Osteocyte (in vitro differentiated cells): ENCODE measurements around the gene TBKBP1. TPM values are rescaled to one million over a fixed set of nuclear protein-coding genes. Genes with fewer than 3 reads are reported as not detected.

Source experiments
- DNase-seq: peaks from one replicate; pipeline ENCODE4 v3.0.0; 2021; ENCODE audit warnings: mixed read lengths; ENCODE audit not compliant: unreplicated experiment; ENCODE audit errors: extremely low spot score
- H3K27ac Mint-ChIP-seq: one replicate; pipeline ENCODE4 v1.8.0; 2021; ENCODE audit warnings: mild to moderate bottlenecking, mixed read lengths; ENCODE audit not compliant: unreplicated experiment
- H3K27me3 Mint-ChIP-seq: one replicate; pipeline ENCODE4 v1.8.0; 2021; ENCODE audit warnings: mixed read lengths; ENCODE audit not compliant: unreplicated experiment
- H3K36me3 Mint-ChIP-seq: one replicate; pipeline ENCODE4 v1.8.0; 2021; ENCODE audit warnings: mixed read lengths; ENCODE audit not compliant: unreplicated experiment
- H3K4me1 Mint-ChIP-seq: one replicate; pipeline ENCODE4 v1.8.0; 2021; ENCODE audit warnings: mixed read lengths; ENCODE audit not compliant: unreplicated experiment
- H3K4me3 Mint-ChIP-seq: one replicate; pipeline ENCODE4 v1.8.0; 2021; ENCODE audit warnings: mild to moderate bottlenecking, moderate library complexity, mixed read lengths; ENCODE audit not compliant: unreplicated experiment
- H3K9me3 Mint-ChIP-seq: one replicate; pipeline ENCODE4 v1.8.0; 2021; ENCODE audit warnings: mixed read lengths; ENCODE audit not compliant: unreplicated experiment
- total RNA-seq: library from RNA; stranded (reverse); gene quantifications from 2 replicates; pipeline ENCODE4 v1.2.1, GENCODE V29; 2021
- TF ChIP-seq, protein P1 (sequence below): fragments of 200-600 bp; sonication (generic); IDR thresholded peaks from 2 replicates; pipeline ENCODE4 v1.5.0; 2021; ENCODE audit warnings: antibody characterized with exemption, mild to moderate bottlenecking, moderate library complexity

The TBKBP1 gene
- total RNA-seq, 1 donor from 2014 or later = 16.5 TPM

DNA sequence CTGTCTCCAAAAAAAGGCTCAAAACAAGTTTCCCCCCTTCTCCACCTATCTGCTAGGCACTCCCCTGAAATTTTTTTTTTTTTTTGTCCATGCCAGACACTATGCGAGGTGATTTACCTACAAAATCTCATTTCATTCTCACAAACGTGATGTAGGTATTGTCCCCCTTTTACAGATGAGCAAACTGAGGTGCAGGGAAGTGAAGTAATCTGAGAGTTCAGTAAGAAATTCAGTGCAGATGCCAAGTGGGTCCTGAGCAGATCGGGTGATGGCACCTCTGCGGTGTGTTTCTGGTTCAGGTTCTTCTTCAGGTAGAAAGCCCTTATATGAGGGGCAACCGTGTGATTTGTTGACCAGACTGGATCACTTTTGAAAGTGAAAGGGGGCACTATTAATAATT lies 9.7 kb downstream of the TBKBP1 start:
- H3K27ac Mint-ChIP-seq = no peak overlapping the region
- TF ChIP-seq, protein P1, sequence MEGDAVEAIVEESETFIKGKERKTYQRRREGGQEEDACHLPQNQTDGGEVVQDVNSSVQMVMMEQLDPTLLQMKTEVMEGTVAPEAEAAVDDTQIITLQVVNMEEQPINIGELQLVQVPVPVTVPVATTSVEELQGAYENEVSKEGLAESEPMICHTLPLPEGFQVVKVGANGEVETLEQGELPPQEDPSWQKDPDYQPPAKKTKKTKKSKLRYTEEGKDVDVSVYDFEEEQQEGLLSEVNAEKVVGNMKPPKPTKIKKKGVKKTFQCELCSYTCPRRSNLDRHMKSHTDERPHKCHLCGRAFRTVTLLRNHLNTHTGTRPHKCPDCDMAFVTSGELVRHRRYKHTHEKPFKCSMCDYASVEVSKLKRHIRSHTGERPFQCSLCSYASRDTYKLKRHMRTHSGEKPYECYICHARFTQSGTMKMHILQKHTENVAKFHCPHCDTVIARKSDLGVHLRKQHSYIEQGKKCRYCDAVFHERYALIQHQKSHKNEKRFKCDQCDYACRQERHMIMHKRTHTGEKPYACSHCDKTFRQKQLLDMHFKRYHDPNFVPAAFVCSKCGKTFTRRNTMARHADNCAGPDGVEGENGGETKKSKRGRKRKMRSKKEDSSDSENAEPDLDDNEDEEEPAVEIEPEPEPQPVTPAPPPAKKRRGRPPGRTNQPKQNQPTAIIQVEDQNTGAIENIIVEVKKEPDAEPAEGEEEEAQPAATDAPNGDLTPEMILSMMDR = no peak
- H3K4me3 Mint-ChIP-seq = no peak overlapping the region
- H3K9me3 Mint-ChIP-seq = no peaks in the 10 kb centered on the region
- DNase-seq = no peak
- peaks cover 21% of the 10 kb centered on the region for H3K36me3 Mint-ChIP-seq
- H3K4me1 Mint-ChIP-seq = peaks cover 1% of the 10 kb centered on the region
- no peaks in the 10 kb centered on the region for H3K27me3 Mint-ChIP-seq

DNA sequence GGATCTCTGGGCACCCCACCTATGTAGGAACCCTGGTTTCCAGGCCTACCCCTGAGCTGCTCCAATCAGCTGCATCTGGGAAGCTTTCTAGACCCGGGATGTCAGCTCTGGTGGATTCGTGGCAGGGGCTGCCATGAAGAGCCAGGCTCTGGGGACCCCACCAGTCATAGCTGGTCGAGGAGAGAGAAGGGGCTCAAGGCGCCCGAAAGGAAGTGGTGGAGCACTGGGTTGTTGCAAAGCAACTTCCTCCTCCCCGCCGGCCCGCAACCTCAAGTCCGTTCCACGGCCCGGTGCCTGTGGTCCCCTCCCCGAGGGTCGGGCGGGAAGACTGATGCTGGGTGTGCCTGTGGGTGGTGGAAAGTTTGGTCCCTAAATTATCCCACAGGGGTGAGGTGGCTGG lies 10.2 kb downstream of the TBKBP1 start:
- Mint-ChIP-seq H3K36me3 (peaks cover 21% of the 10 kb centered on the region), H3K4me1 (peaks cover 1% of the 10 kb centered on the region), H3K27me3 (no peaks in the 10 kb centered on the region), H3K9me3 (no peaks in the 10 kb centered on the region), H3K4me3 (no peak overlapping the region), H3K27ac (no peak overlapping the region)
- DNase-seq = no peak
- TF ChIP-seq, protein P1 = no peak

DNA sequence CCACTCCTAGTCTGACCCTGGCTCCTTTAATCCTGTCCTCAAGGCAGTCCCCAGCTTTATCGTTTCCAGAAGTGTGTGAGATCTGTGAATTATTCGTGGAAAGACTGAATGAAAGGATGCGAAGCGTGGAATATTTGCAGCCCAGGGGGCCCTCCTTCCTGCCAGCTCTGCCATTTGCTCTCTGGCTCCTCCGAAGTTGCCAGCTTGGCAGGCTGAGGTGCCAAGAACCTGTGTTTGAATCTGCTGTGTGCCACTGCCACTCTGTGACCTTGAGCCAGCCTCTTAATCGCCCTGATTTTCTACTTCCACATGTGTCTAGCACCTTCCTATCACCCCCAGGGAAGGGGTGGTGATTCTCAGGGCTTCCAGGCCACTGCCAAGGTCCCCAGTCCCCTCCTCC lies 10.8 kb downstream of the TBKBP1 start:
- no peaks in the 10 kb centered on the region for H3K9me3 Mint-ChIP-seq

DNA sequence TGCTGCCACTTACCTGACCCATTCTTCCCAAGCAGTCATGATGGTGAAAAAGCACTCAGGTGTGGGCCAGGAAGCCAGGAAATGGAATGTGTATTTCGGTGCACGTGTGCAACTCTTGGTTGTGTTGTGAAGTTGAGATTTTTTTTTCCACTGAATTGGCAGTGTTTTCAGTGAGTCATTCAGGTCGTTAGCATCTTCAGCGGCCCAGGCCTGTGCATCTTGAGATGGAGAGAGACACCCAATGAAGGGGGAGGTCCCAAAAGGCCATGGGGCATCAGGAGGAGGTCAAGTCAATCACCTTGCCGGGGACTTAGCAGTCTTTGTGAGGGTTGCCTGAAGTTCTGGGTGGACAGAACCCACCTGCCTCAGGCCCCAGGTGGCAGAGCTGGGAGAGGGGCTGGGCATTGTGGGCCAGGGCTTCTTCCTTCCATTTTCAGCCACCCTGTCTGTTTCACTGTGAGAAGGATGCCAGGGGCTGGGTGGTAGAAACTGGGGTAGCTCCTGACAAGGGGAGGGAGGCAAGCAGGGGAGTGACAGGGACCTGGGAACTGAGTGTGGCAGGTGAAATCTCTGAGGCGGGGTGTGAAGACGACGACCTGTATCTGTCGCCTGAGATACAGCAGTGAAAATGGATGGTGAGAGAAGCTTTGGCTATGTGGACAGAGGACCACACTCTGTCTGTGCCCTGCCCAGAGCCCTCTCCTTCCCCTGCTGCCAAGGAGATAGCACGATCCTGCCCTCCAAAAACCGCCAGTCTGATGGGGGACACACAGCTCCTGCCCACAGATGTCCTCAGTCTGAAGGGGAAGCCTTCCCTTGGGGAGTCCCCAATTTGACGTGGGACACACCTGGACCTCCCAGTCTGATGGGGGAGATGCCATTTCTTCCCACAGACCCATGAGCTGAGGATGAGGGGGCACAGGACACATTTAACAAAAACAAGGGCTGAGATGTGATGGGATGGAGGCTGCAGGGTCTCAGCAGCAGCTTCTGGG lies 11.9 kb downstream of the TBKBP1 start:
- Mint-ChIP-seq H3K27me3 (no peaks in the 10 kb centered on the region), H3K4me1 (peaks cover 1% of the 10 kb centered on the region), H3K9me3 (no peaks in the 10 kb centered on the region), H3K36me3 (peaks cover 27% of the 10 kb centered on the region), H3K27ac (no peak overlapping the region), H3K4me3 (no peak overlapping the region)
- TF ChIP-seq, protein P1 = no peak
- DNase-seq = no peak

More for the DNA sequence above, 10.8 kb downstream of the TBKBP1 start:
- H3K27ac Mint-ChIP-seq = no peak overlapping the region
- no peaks in the 10 kb centered on the region for H3K27me3 Mint-ChIP-seq
- H3K4me1 Mint-ChIP-seq = peaks cover 1% of the 10 kb centered on the region
- DNase-seq = no peak
- TF ChIP-seq, protein P1 = no peak
- no peak overlapping the region for H3K4me3 Mint-ChIP-seq
- peaks cover 24% of the 10 kb centered on the region for H3K36me3 Mint-ChIP-seq

DNA sequence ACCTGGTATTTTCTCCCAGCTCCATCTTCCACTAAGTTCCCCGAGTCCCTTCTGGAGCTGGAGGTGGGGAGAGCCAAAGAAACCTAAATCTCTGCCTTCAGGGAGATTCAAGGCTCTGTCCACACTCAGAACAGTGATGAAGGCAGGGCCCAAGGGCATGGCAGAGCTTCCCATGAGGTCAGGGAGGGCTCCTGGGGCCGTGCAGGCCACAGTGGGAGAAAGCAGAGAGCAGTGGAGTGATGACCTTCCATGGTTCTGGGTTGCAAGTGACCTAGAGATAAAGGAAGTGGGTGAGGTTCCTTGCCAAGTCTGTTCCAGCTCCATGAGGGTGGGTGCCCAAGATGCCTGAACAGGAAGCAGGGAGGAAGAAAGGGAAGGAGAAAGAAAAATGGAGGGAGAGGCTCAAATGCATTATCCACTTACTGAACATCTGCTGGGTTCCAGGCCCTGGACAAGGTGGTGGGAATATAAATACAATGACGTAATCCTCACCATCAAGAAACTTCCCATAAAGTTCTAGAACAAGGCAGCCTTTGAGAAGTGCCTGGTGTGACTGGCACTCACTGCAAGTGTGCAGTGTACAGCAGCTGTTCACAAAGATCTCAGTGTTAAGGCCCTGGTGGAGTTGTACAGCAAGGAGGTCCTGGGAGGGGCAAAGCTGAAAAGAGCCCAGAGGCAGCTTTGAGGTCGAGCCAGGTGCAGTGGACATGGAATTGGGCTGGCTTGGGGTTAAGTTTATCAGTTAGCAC lies 13.3 kb downstream of the TBKBP1 start:
- no peaks in the 10 kb centered on the region for H3K9me3 Mint-ChIP-seq
- H3K27me3 Mint-ChIP-seq = peaks cover 6% of the 10 kb centered on the region
- peaks cover 1% of the 10 kb centered on the region for H3K4me1 Mint-ChIP-seq
- H3K27ac Mint-ChIP-seq = no peak overlapping the region
- H3K4me3 Mint-ChIP-seq = no peak overlapping the region
- peaks cover 30% of the 10 kb centered on the region for H3K36me3 Mint-ChIP-seq
- TF ChIP-seq, protein P1 = no peak
- DNase-seq = no peak
